ENCODE results near the gene GPC6. TPM values are rescaled to one million over a fixed set of nuclear protein-coding genes. Genes with fewer than 3 reads are reported as not detected.

The GPC6 gene
- total RNA-seq, 1 donor from 2014 or later: 50.3 TPM

- Mint-ChIP-seq H3K27ac (no peak overlapping the region), H3K27me3 (no peaks in the 10 kb centered on the region), H3K4me3 (ENCODE audit: low read depth) (no peak overlapping the region), H3K36me3 (ENCODE audit: insufficient read depth) (no peaks in the 10 kb centered on the region), H3K4me1 (ENCODE audit: low read depth) (peaks cover 2% of the 10 kb centered on the region), H3K9me3 (ENCODE audit: low read depth) (no peaks in the 10 kb centered on the region)
- TF ChIP-seq CTCF (IDR thresholded peaks at IDR 0.05; ENCODE audit: unreplicated experiment): no peak
- DNase-seq (ENCODE audit: low spot score, unreplicated experiment): no peak
Measured at GRCh38 chr13:93407551-93407950, 180.9 kb downstream of the GPC6 start.

DNA sequence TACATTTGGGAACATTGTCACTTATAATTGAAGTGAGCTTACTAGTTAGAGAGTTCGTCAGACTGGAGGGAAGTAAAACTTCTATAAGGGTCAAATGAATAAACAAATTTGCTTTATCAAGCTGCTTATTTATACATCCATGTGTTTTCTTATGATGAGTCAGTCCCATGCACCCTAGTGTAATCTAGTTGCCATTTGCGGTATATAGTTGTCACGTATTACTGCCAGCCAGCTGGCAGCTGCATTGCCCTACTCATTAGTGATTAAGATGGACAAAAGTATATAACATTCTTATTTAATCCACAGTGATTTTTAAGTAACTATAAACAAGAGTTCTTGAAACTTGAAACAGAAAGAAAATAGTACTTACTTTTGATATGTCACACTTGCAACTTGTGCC lies 182.4 kb downstream of the GPC6 start:
- Mint-ChIP-seq H3K27ac (no peak overlapping the region), H3K9me3 (ENCODE audit: low read depth) (no peaks in the 10 kb centered on the region), H3K36me3 (ENCODE audit: insufficient read depth) (no peaks in the 10 kb centered on the region), H3K27me3 (no peaks in the 10 kb centered on the region), H3K4me1 (ENCODE audit: low read depth) (peaks cover 10% of the 10 kb centered on the region), H3K4me3 (ENCODE audit: low read depth) (no peak overlapping the region)
- no peak for DNase-seq (ENCODE audit: low spot score, unreplicated experiment)
- no peak for TF ChIP-seq CTCF (IDR thresholded peaks at IDR 0.05; ENCODE audit: unreplicated experiment)

DNA sequence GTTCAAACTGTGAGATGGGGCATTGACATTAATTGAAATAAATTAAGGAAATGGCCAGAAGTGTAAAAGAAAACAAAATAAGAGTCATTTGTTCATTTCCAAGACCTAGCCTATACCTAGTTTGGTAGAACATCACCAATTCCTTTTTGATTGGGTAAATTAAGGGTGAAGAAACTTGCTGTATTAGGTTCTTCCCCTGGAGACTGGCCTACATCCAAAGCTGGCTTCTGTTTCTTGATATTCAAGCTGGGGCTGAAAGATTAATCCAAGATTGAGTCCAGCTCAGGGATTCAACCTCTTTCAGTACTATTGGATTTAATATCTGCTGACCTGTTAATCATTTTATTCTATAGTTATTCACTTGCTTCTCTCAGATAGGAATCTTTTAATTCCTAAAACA lies 183.2 kb downstream of the GPC6 start:
- H3K27ac Mint-ChIP-seq: no peak overlapping the region
- H3K4me3 Mint-ChIP-seq (ENCODE audit: low read depth): no peak overlapping the region
- H3K4me1 Mint-ChIP-seq (ENCODE audit: low read depth): peaks cover 15% of the 10 kb centered on the region
- no peaks in the 10 kb centered on the region for H3K27me3 Mint-ChIP-seq
- H3K9me3 Mint-ChIP-seq (ENCODE audit: low read depth): no peaks in the 10 kb centered on the region
- DNase-seq (ENCODE audit: low spot score, unreplicated experiment): no peak
- H3K36me3 Mint-ChIP-seq (ENCODE audit: insufficient read depth): no peaks in the 10 kb centered on the region
- TF ChIP-seq CTCF (IDR thresholded peaks at IDR 0.05; ENCODE audit: unreplicated experiment): no peak

GRCh38 chr13:93411186-93411680 lies 184.6 kb downstream of the GPC6 start:
- Mint-ChIP-seq H3K4me1 (ENCODE audit: low read depth) (peaks cover 15% of the 10 kb centered on the region), H3K27me3 (no peaks in the 10 kb centered on the region), H3K36me3 (ENCODE audit: insufficient read depth) (no peaks in the 10 kb centered on the region), H3K4me3 (ENCODE audit: low read depth) (no peak overlapping the region), H3K9me3 (ENCODE audit: low read depth) (no peaks in the 10 kb centered on the region), H3K27ac (no peak overlapping the region)
- TF ChIP-seq CTCF (IDR thresholded peaks at IDR 0.05; ENCODE audit: unreplicated experiment): no peak
- DNase-seq (ENCODE audit: low spot score, unreplicated experiment): no peak

DNA sequence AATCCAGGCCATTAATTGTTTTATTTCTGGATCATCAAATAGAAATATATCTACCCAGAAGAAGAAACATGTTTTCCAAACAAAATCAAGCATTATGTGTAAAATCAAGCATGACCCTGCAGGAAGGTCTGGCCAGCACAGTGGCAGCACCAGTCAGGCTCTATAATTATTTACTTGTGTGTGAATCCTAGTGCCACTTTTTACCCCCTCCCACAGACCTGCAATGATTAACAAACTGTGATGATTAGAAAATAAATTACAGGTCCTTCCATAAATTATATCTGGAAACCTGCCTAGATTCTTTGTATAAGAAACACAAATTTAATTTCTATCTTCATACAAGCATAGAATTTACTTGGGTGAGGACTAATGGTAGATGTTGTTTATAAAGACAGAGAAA lies 186.1 kb downstream of the GPC6 start:
- Mint-ChIP-seq H3K9me3 (ENCODE audit: low read depth) (no peaks in the 10 kb centered on the region), H3K36me3 (ENCODE audit: insufficient read depth) (no peaks in the 10 kb centered on the region), H3K4me1 (ENCODE audit: low read depth) (peaks cover 15% of the 10 kb centered on the region), H3K4me3 (ENCODE audit: low read depth) (no peak overlapping the region), H3K27me3 (no peaks in the 10 kb centered on the region), H3K27ac (no peak overlapping the region)
- no peak for TF ChIP-seq CTCF (IDR thresholded peaks at IDR 0.05; ENCODE audit: unreplicated experiment)
- DNase-seq (ENCODE audit: low spot score, unreplicated experiment): no peak

Measured in progenitor cell of endocrine pancreas (in vitro differentiated cells).